ENCODE measurements around the gene ALDH1A3.

GRCh38 chr15:100923902-100924301 lies 44.3 kb downstream of the ALDH1A3 start:
- TF ChIP-seq CTCF (IDR thresholded peaks at IDR 0.05) (no peak), POLR2A (IDR thresholded peaks at IDR 0.05) (no peak)
